Ishikawa (cell line): ENCODE measurements around the gene RAB7B.
A peak's percentile ranks its signal among the peaks of the same experiment; 100 is the strongest.

ENCODE experiments used
- CEBPB ChIP-seq: IDR thresholded peaks from 2 replicates; pipeline ENCODE4 v1.6.1; 2012
- CREB1 ChIP-seq: IDR thresholded peaks from 2 replicates; pipeline ENCODE4 v1.6.1; 2012; ENCODE audit warnings: low read depth
- EGR1 ChIP-seq: IDR thresholded peaks from 2 replicates; pipeline ENCODE4 v1.6.1; 2012
- EP300 ChIP-seq: IDR thresholded peaks from 2 replicates; pipeline ENCODE4 v1.6.1; 2012; ENCODE audit warnings: borderline replicate concordance
- FOXM1 ChIP-seq: IDR thresholded peaks from 2 replicates; pipeline ENCODE4 v1.6.1; 2012; ENCODE audit warnings: low read depth, borderline replicate concordance
- NFIC ChIP-seq: IDR thresholded peaks from 2 replicates; pipeline ENCODE4 v1.6.1; 2012
- RAD21 ChIP-seq: IDR thresholded peaks from 2 replicates; pipeline ENCODE4 v1.6.1; 2012; ENCODE audit warnings: low read depth
- TAF1 ChIP-seq: IDR thresholded peaks from 2 replicates; pipeline ENCODE4 v1.6.1; 2012; ENCODE audit warnings: low read depth, mild to moderate bottlenecking
- TCF12 ChIP-seq: IDR thresholded peaks from 2 replicates; pipeline ENCODE4 v1.6.1; 2012; ENCODE audit warnings: low read depth
- TEAD4 ChIP-seq: IDR thresholded peaks from 2 replicates; pipeline ENCODE4 v1.6.1; 2012
- YY1 ChIP-seq: IDR thresholded peaks from 2 replicates; pipeline ENCODE4 v1.6.1; 2012; ENCODE audit warnings: low read depth
- ZBTB7A ChIP-seq: IDR thresholded peaks from 2 replicates; pipeline ENCODE4 v1.6.1; 2012; ENCODE audit warnings: low read depth
- TF ChIP-seq, protein P1 (sequence below): IDR thresholded peaks from 2 replicates; pipeline ENCODE4 v1.6.1; 2012
- TF ChIP-seq, protein P2 (sequence below): IDR thresholded peaks from 2 replicates; pipeline ENCODE4 v1.6.1; 2012
- TF ChIP-seq, protein P3 (sequence below): IDR thresholded peaks from 2 replicates; pipeline ENCODE4 v1.6.1; 2012; ENCODE audit warnings: low read depth, mild to moderate bottlenecking

Gene RAB7B

DNA sequence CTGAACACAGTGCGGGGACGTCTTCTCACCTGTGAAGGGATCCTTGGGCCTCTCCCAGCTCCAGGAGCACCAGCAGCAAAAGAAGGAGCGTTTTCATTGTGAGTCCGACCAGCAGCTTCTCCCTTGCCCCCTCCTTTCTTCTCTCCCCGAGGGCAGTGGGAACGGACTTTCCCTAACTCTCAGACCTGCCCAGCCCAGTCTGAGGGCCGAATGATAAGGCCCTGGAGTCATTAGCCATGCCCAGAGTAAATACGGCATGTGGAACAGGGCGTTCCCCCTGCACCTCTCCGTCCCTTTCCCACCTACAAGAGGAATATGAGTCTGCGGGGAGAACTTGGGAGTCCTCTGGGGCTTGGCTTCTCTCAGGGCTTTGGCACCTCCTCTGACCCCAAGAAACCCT lies 20.5 kb upstream of the RAB7B start, which contains the start of gene CTSE:
Gene CTSE, minus strand, starts transcription at position 201 of the 400 bp plus-strand sequence. Its CDS starts 104 bp downstream, at position 97.
- TF ChIP-seq, protein P1, sequence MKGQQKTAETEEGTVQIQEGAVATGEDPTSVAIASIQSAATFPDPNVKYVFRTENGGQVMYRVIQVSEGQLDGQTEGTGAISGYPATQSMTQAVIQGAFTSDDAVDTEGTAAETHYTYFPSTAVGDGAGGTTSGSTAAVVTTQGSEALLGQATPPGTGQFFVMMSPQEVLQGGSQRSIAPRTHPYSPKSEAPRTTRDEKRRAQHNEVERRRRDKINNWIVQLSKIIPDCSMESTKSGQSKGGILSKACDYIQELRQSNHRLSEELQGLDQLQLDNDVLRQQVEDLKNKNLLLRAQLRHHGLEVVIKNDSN, result no peak
- TF ChIP-seq, protein P2, sequence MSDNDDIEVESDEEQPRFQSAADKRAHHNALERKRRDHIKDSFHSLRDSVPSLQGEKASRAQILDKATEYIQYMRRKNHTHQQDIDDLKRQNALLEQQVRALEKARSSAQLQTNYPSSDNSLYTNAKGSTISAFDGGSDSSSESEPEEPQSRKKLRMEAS, result no peak
- TF ChIP-seq, protein P3, sequence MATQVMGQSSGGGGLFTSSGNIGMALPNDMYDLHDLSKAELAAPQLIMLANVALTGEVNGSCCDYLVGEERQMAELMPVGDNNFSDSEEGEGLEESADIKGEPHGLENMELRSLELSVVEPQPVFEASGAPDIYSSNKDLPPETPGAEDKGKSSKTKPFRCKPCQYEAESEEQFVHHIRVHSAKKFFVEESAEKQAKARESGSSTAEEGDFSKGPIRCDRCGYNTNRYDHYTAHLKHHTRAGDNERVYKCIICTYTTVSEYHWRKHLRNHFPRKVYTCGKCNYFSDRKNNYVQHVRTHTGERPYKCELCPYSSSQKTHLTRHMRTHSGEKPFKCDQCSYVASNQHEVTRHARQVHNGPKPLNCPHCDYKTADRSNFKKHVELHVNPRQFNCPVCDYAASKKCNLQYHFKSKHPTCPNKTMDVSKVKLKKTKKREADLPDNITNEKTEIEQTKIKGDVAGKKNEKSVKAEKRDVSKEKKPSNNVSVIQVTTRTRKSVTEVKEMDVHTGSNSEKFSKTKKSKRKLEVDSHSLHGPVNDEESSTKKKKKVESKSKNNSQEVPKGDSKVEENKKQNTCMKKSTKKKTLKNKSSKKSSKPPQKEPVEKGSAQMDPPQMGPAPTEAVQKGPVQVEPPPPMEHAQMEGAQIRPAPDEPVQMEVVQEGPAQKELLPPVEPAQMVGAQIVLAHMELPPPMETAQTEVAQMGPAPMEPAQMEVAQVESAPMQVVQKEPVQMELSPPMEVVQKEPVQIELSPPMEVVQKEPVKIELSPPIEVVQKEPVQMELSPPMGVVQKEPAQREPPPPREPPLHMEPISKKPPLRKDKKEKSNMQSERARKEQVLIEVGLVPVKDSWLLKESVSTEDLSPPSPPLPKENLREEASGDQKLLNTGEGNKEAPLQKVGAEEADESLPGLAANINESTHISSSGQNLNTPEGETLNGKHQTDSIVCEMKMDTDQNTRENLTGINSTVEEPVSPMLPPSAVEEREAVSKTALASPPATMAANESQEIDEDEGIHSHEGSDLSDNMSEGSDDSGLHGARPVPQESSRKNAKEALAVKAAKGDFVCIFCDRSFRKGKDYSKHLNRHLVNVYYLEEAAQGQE, result no peak
- TF ChIP-seq EP300 (no peak), NFIC (no peak), EGR1 (no peak), FOXM1 (no peak), CEBPB (no peak), YY1 (no peak), TAF1 (no peak), RAD21 (no peak)

- TF ChIP-seq NFIC, result peak; percentile 30; the same call in 1 of the 2 replicates
- TF ChIP-seq, protein P1, result no peak
These were observed 19.6 kb upstream of the RAB7B start for GRCh38 chr1:206022766-206023165.

DNA sequence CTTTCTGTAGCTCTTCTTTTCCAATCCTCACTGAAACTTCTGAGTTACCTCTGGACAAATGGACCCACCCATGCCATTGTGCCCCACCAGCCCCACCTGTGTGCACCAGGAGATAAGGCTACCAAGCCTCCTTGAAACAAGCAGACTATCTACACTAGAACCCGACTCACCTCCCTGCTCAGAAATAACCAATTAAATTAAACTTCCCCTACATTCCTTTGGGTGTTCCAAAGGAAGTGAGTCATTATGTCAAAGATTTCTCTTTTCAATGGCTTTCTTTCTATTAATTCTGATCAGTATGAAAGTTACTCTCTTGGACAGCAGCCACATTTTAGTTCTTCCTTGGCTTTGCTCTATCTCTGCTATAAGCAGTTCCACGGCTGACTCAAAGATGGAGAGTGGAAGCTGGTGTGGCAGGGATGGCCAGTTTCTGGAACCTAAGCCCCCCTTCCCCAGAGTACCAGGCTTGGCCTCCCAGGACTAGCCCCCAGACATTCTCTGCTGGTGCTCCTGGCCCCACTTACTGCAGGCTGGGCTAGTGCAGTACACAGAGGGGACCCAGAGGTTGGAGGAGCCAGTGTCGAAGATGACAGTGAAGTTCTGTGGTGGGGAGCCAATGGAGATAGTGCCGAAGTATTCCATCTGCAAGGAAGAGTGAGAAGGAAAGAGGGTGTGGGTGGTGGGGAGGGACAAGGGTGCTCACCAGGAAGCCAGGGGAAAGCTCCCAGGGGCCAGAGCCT lies 18.6 kb upstream of the RAB7B start:
- no peak for TF ChIP-seq FOXM1
- no peak for TF ChIP-seq ZBTB7A
- TF ChIP-seq YY1, result no peak
- TF ChIP-seq TCF12, result no peak
- TF ChIP-seq NFIC, result no peak; the same call in 1 of the 2 replicates
- no peak for TF ChIP-seq EGR1
- TF ChIP-seq TEAD4, result no peak
- no peak for TF ChIP-seq EP300
- TF ChIP-seq, protein P2, result no peak
- TF ChIP-seq, protein P1, result no peak
- no peak for TF ChIP-seq TAF1
- TF ChIP-seq RAD21, result no peak
- no peak for TF ChIP-seq CEBPB
- TF ChIP-seq, protein P3, result no peak
- no peak for TF ChIP-seq CREB1

- TF ChIP-seq CEBPB, result no peak
- TF ChIP-seq NFIC, result no peak
- TF ChIP-seq, protein P2, result no peak
- TF ChIP-seq, protein P1, result no peak
- no peak for TF ChIP-seq RAD21
- no peak for TF ChIP-seq TAF1
- no peak for TF ChIP-seq TEAD4
- TF ChIP-seq ZBTB7A, result no peak
- no peak for TF ChIP-seq FOXM1
- TF ChIP-seq TCF12, result no peak
These were observed 17.9 kb upstream of the RAB7B start for GRCh38 chr1:206021008-206021625.
